Caco-2 (cell line): ENCODE results near the gene MOB1A. TPM values are rescaled to one million over a fixed set of nuclear protein-coding genes. Genes with fewer than 3 reads are reported as not detected.
"Not testable (repeated sequence)": the region's sequence is repeated elsewhere in the genome, so short reads cannot be mapped to it uniquely, and the experiment has no call there.

Experiments
- BruUV-seq: library from RNA; stranded (reverse); fragments of 400-500 nt; replicated peaks from 2 replicates; lab custom pipeline; 2021; lab: Mats Ljungman, UMichigan
- CTCF ChIA-PET: fragments of 300-600 bp; sonication (Branson Sonifier 250); formaldehyde crosslinking; loops from one replicate; lab custom pipeline; 2022; ENCODE audit warnings: antibody characterized with exemption; lab: Charles Lee
- POLR2A ChIA-PET: fragments of 300-600 bp; sonication (Branson Sonifier 250); formaldehyde crosslinking; loops from one replicate; lab custom pipeline; 2022; ENCODE audit warnings: antibody characterized with exemption; lab: Charles Lee
- DNase-seq, 2 experiments: peaks; one replicate each; pipeline versions ENCODE4 v3.0.0 to v3.0.0-alpha.2; 2020 to 2022
- H3K27me3 ChIP-seq: replicated peaks from 2 replicates; pipeline ENCODE4 v1.6.0; 2011; ENCODE audit warnings: low read length; ENCODE audit not compliant: control insufficient read depth, insufficient read depth
- H3K36me3 ChIP-seq: 2 replicates; pipeline ENCODE4 v1.5.1; 2011; ENCODE audit warnings: low read length; ENCODE audit not compliant: control insufficient read depth, insufficient read depth
- H3K4me1 ChIP-seq: fragments of 250-450 bp; sonication (Bioruptor Pico); 2 replicates; pipeline ENCODE4 v1.5.1; 2020; ENCODE audit warnings: mild to moderate bottlenecking
- H3K4me3 ChIP-seq: 2 replicates; pipeline ENCODE4 v1.5.1; 2011; ENCODE audit warnings: low read depth, mild to moderate bottlenecking, control low read depth, low read length
- H3K9me3 ChIP-seq: fragments of 250-450 bp; sonication (Bioruptor Pico); 2 replicates; pipeline ENCODE4 v1.5.1; 2020; ENCODE audit warnings: mild to moderate bottlenecking, moderate library complexity
- H3K27ac Mint-ChIP-seq: one replicate; pipeline ENCODE4 v1.8.0; 2022; ENCODE audit warnings: mixed read lengths; ENCODE audit not compliant: unreplicated experiment
- H3K27me3 Mint-ChIP-seq: one replicate; pipeline ENCODE4 v1.8.0; 2022; ENCODE audit warnings: mixed read lengths; ENCODE audit not compliant: insufficient read depth, unreplicated experiment
- H3K36me3 Mint-ChIP-seq: one replicate; pipeline ENCODE4 v1.8.0; 2022; ENCODE audit warnings: mild to moderate bottlenecking, mixed read lengths; ENCODE audit not compliant: insufficient read depth, unreplicated experiment
- H3K4me1 Mint-ChIP-seq: one replicate; pipeline ENCODE4 v1.8.0; 2022; ENCODE audit warnings: low read depth, mixed read lengths; ENCODE audit not compliant: unreplicated experiment
- H3K4me3 Mint-ChIP-seq: one replicate; pipeline ENCODE4 v1.8.0; 2022; ENCODE audit warnings: mild to moderate bottlenecking, moderate library complexity, mixed read lengths; ENCODE audit not compliant: unreplicated experiment
- H3K9me3 Mint-ChIP-seq: one replicate; pipeline ENCODE4 v1.8.0; 2022; ENCODE audit warnings: mixed read lengths; ENCODE audit not compliant: unreplicated experiment
- intact Hi-C: fragments of 100-400 bp; cut with micrococcal nuclease; formaldehyde crosslinking; loops from one replicate; pipeline ENCODE4 v1.10.0; 2022; ENCODE audit not compliant: unreplicated experiment
- total RNA-seq: library from RNA; stranded (reverse); gene quantifications from 2 replicates; pipeline ENCODE4 v1.2.3, GENCODE V29; 2022
- TF ChIP-seq, protein P1 (sequence below), 2 experiments: fragments of 200-600 bp in 1 of 2; IDR thresholded peaks; 1 replicate in 1 of 2; 2 replicates in 1 of 2; pipeline versions ENCODE4 v1.5.1 to v1.8.0; 2011 to 2022; ENCODE audit warnings: antibody characterized with exemption in 1 of 2, control low read depth in 1 of 2, inconsistent platforms in 1 of 2, low read depth in 1 of 2, low read length in 1 of 2, mild to moderate bottlenecking in 1 of 2, moderate library complexity in 1 of 2; ENCODE audit not compliant: insufficient read depth in 1 of 2, severe bottlenecking in 1 of 2, unreplicated experiment in 1 of 2

MOB1A gene
- total RNA-seq, 1 experiment from 2014 or later: 125 TPM

DNA sequence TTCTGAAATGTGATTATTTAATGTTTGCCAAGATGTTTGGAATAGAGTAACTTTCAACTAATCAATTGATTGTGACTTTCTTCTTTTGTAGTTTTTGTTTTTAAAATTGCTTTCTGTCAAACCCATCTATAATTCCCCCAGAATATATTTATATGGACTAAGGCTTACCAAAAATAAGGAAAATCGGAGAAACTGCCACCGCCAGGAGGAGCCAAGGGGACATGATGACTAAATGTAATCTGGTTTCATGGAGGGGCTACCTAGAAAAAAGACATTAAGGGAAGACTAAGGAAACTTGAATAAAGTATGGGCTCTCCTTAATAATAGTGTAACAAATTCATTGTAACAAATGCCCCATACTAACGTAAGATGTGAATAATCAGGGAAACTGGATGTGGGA lies 50.5 kb downstream of the MOB1A start:
- H3K4me1 Mint-ChIP-seq: no peaks in the 10 kb centered on the region
- Histone ChIP-seq H3K27me3 (no peaks in the 10 kb centered on the region), H3K9me3 (no peaks in the 10 kb centered on the region; the same call in 1 of the 2 replicates), H3K4me1 (no peaks in the 10 kb centered on the region), H3K36me3 (no peaks in the 10 kb centered on the region), H3K4me3 (no peak overlapping the region)
- no peak for DNase-seq
- intact Hi-C loops: loop anchor here (10.0 kb wide), 1 partner anchor 203 kb away; the partner anchor contains the start of gene DGUOK
- H3K36me3 Mint-ChIP-seq: peaks cover under 1% of the 10 kb centered on the region
- H3K27me3 Mint-ChIP-seq: no peaks in the 10 kb centered on the region
- BruUV-seq: no TSS peak
- TF ChIP-seq, protein P1, sequence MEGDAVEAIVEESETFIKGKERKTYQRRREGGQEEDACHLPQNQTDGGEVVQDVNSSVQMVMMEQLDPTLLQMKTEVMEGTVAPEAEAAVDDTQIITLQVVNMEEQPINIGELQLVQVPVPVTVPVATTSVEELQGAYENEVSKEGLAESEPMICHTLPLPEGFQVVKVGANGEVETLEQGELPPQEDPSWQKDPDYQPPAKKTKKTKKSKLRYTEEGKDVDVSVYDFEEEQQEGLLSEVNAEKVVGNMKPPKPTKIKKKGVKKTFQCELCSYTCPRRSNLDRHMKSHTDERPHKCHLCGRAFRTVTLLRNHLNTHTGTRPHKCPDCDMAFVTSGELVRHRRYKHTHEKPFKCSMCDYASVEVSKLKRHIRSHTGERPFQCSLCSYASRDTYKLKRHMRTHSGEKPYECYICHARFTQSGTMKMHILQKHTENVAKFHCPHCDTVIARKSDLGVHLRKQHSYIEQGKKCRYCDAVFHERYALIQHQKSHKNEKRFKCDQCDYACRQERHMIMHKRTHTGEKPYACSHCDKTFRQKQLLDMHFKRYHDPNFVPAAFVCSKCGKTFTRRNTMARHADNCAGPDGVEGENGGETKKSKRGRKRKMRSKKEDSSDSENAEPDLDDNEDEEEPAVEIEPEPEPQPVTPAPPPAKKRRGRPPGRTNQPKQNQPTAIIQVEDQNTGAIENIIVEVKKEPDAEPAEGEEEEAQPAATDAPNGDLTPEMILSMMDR (IDR thresholded peaks at IDR 0.05; ENCODE audit: insufficient read depth in 1 of 2, low read depth in 1 of 2, low read length in 1 of 2, severe bottlenecking in 1 of 2, unreplicated experiment in 1 of 2): no peak
- ChIA-PET POLR2A (interaction anchor here (0.7 kb wide), 1 partner anchor 187 kb away, joined by 6 read pairs; no protein-coding TSS in a partner anchor), CTCF (no interaction called here)
- H3K4me3 Mint-ChIP-seq: no peak overlapping the region
- no peaks in the 10 kb centered on the region for H3K9me3 Mint-ChIP-seq
- no peak overlapping the region for H3K27ac Mint-ChIP-seq

DNA sequence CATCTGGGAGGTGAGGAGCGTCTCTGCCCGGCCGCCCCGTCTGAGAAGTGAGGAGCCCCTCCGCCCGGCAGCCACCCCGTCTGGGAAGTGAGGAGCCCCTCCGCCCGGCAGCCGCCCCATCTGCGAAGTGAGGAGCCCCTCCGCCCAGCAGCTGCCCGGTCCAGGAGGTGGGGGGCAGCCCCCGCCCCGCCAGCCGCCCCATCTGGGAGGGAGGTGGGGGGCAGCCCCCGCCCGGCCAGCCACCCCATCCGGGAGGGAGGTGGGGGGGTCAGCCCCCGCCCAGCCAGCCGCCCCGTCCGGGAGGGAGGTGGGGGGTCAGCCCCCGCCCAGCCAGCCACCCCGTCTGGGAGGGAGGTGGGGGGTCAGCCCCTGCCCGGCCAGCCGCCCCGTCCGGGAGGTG lies 54.7 kb downstream of the MOB1A start:
- DNase-seq, H3K36me3 ChIP-seq, H3K4me3 ChIP-seq, H3K4me1 Mint-ChIP-seq, CTCF ChIA-PET, H3K27me3 ChIP-seq, POLR2A ChIA-PET, BruUV-seq, H3K27ac Mint-ChIP-seq, H3K27me3 Mint-ChIP-seq, H3K4me3 Mint-ChIP-seq, H3K4me1 ChIP-seq: not testable (repeated sequence)
- Mint-ChIP-seq H3K36me3 (peaks cover 15% of the 10 kb centered on the region), H3K9me3 (peaks cover 23% of the 10 kb centered on the region)
- H3K9me3 ChIP-seq: peaks cover 10% of the 10 kb centered on the region; the same call in 1 of the 2 replicates
- intact Hi-C loops: loop anchor here (5.0 to 10.0 kb wide), 2 partner anchors 142 to 199 kb away; partner anchors contain the start of genes DGUOK and TET3

DNA sequence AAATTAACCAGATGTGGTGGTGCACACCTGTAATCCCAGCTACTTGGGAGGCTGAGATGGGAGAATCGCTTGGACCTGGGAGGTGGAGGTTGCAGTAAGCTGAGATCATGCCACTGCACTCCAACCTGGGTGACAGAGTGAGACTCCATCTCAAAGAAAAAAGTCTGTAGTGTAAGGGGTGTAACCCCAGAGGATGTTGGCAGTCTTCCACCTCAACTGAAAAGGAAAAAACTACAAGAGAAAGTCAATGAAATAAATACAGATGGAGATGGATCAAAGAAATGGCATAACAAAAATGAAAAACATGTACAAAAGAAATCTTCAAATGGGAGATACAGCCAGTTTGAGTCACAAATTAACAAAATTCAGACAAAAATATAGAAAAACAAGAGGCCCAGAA lies 56.8 kb downstream of the MOB1A start:
- H3K27me3 ChIP-seq, H3K4me1 ChIP-seq, DNase-seq, H3K4me3 Mint-ChIP-seq, H3K27ac Mint-ChIP-seq, H3K4me3 ChIP-seq, BruUV-seq, H3K4me1 Mint-ChIP-seq, H3K36me3 ChIP-seq, H3K27me3 Mint-ChIP-seq: not testable (repeated sequence)
- CTCF ChIA-PET: interaction anchor here (0.7 kb wide), 1 partner anchor 15 kb away, joined by 6 read pairs; no protein-coding TSS in a partner anchor
- peaks cover 10% of the 10 kb centered on the region; the same call in 1 of the 2 replicates for H3K9me3 ChIP-seq
- H3K9me3 Mint-ChIP-seq: peaks cover 23% of the 10 kb centered on the region
- POLR2A ChIA-PET: interaction anchor here (0.5 to 0.6 kb wide), 4 partner anchors 77 to 1176 kb away, joined by 3 to 12 read pairs (median 4); no protein-coding TSS in a partner anchor
- intact Hi-C loops: loop anchor here (5.0 to 10.0 kb wide), 2 partner anchors 140 to 197 kb away; partner anchors contain the start of genes DGUOK and TET3
- H3K36me3 Mint-ChIP-seq: peaks cover 15% of the 10 kb centered on the region
